ENCODE data around the gene ECEL1.

ECEL1 gene

GRCh38 chr2:232496501-232497270 is 9.1 kb upstream of the ECEL1 start:
- FAIRE-seq (no peak), DNase-seq (ENCODE audit: insufficient read length, low spot score) (no peak)
- no peak for TF ChIP-seq CTCF (IDR thresholded peaks at IDR 0.05; ENCODE audit: insufficient read depth, missing control alignments)

GRCh38 chr2:232495292-232495691 is 7.7 kb upstream of the ECEL1 start:
- FAIRE-seq (no peak), DNase-seq (ENCODE audit: insufficient read length, low spot score) (no peak)
- no peak for TF ChIP-seq CTCF (IDR thresholded peaks at IDR 0.05; ENCODE audit: insufficient read depth, missing control alignments)

- FAIRE-seq, result no peak
- no peak for DNase-seq (ENCODE audit: insufficient read length, low spot score)
- no peak for TF ChIP-seq CTCF (IDR thresholded peaks at IDR 0.05; ENCODE audit: insufficient read depth, missing control alignments)
Measured at GRCh38 chr2:232494542-232494941, 6.9 kb upstream of the ECEL1 start.

GRCh38 chr2:232493701-232494474 is 6.3 kb upstream of the ECEL1 start:
- no peak for TF ChIP-seq CTCF (IDR thresholded peaks at IDR 0.05; ENCODE audit: insufficient read depth, missing control alignments)
- FAIRE-seq (no peak), DNase-seq (ENCODE audit: insufficient read length, low spot score) (no peak)

GRCh38 chr2:232492963-232493700 is 5.5 kb upstream of the ECEL1 start:
- FAIRE-seq (no peak), DNase-seq (ENCODE audit: insufficient read length, low spot score) (no peak)
- TF ChIP-seq CTCF (IDR thresholded peaks at IDR 0.05; ENCODE audit: insufficient read depth, missing control alignments), result no peak

GRCh38 chr2:232492236-232492848 is 4.7 kb upstream of the ECEL1 start:
- TF ChIP-seq CTCF (IDR thresholded peaks at IDR 0.05; ENCODE audit: insufficient read depth, missing control alignments), result no peak
- FAIRE-seq, result no peak
- DNase-seq (ENCODE audit: insufficient read length, low spot score), result no peak
